ENCODE results near the gene MOV10L1. TPM values are rescaled to one million over a fixed set of nuclear protein-coding genes. Genes with fewer than 3 reads are reported as not detected.
"Not testable (repeated sequence)": the region's sequence is repeated elsewhere in the genome, so short reads cannot be mapped to it uniquely, and the experiment has no call there.

Gene MOV10L1
- total RNA-seq, 1 experiment from 2014 or later = not detected

- DNase-seq (ENCODE audit: low spot score) = no peak
Observed at GRCh38 chr22:50202130-50202666, 112.4 kb downstream of the MOV10L1 start.

- no peak for DNase-seq (ENCODE audit: low spot score)
Observed at GRCh38 chr22:50203288-50203687, 113.5 kb downstream of the MOV10L1 start.

GRCh38 chr22:50204571-50204970 is 114.8 kb downstream of the MOV10L1 start:
- no peak for DNase-seq (ENCODE audit: low spot score)

GRCh38 chr22:50204998-50205397 is 115.2 kb downstream of the MOV10L1 start:
- not testable (repeated sequence) for DNase-seq (ENCODE audit: low spot score)

- no peak for DNase-seq (ENCODE audit: low spot score)
Observed at GRCh38 chr22:50205781-50206569, 116.2 kb downstream of the MOV10L1 start.

- DNase-seq (ENCODE audit: low spot score) = peak; percentile 4
Observed at GRCh38 chr22:50206599-50206998, 116.8 kb downstream of the MOV10L1 start.

- DNase-seq (ENCODE audit: low spot score) = no peak
Observed at GRCh38 chr22:50207383-50208140, 117.8 kb downstream of the MOV10L1 start.

- no peak for DNase-seq (ENCODE audit: low spot score)
Observed at GRCh38 chr22:50208430-50208938, 118.7 kb downstream of the MOV10L1 start.

- no peak for DNase-seq (ENCODE audit: low spot score)
Observed at GRCh38 chr22:50208939-50209892, 119.4 kb downstream of the MOV10L1 start.

GRCh38 chr22:50209893-50210292 is 120.1 kb downstream of the MOV10L1 start:
- peak; percentile 71 for DNase-seq (ENCODE audit: low spot score)

- no peak for DNase-seq (ENCODE audit: low spot score)
Observed at GRCh38 chr22:50210378-50211139, 120.8 kb downstream of the MOV10L1 start.

GRCh38 chr22:50211147-50211546 is 121.3 kb downstream of the MOV10L1 start:
- no peak for DNase-seq (ENCODE audit: low spot score)

Other genes starting within 250 kb of the MOV10L1 start
- gene ZBED4, start 236.2 kb upstream of the MOV10L1 start, total RNA-seq (2014; rRNA removed; shearing (Covaris generic)) = 10.6 and 15.3 TPM in 2 replicates
- 17.9 and 27.1 TPM in 2 replicates for gene ALG12, start 171.6 kb upstream of the MOV10L1 start, total RNA-seq (2014; rRNA removed; shearing (Covaris generic))
- gene CRELD2, start 171.4 kb upstream of the MOV10L1 start, total RNA-seq (2014; rRNA removed; shearing (Covaris generic)) = 70.4 and 75.0 TPM in 2 replicates
- gene PIM3, start 129.2 kb upstream of the MOV10L1 start, total RNA-seq (2014; rRNA removed; shearing (Covaris generic)) = 161 and 183 TPM in 2 replicates
- 0.03 and 0.13 TPM in 2 replicates for gene IL17REL, start 77.2 kb upstream of the MOV10L1 start, total RNA-seq (2014; rRNA removed; shearing (Covaris generic))
- gene TTLL8, start 31.7 kb upstream of the MOV10L1 start, total RNA-seq (2014; rRNA removed; shearing (Covaris generic)) = not detected in 2 replicates
- gene MLC1, start 4.6 kb upstream of the MOV10L1 start, total RNA-seq (2014; rRNA removed; shearing (Covaris generic)) = not detected in 2 replicates
- 1.1 and 1.4 TPM in 2 replicates for gene PANX2, start 80.7 kb downstream of the MOV10L1 start, total RNA-seq (2014; rRNA removed; shearing (Covaris generic))
- gene TRABD, start 95.9 kb downstream of the MOV10L1 start, total RNA-seq (2014; rRNA removed; shearing (Covaris generic)) = 75.2 and 82.3 TPM in 2 replicates
- gene SELENOO, start 111.0 kb downstream of the MOV10L1 start, total RNA-seq (2014; rRNA removed; shearing (Covaris generic)) = 65.3 and 79.4 TPM in 2 replicates
- gene TUBGCP6, start 155.0 kb downstream of the MOV10L1 start, total RNA-seq (2014; rRNA removed; shearing (Covaris generic)) = 30.8 and 32.2 TPM in 2 replicates
- gene HDAC10, start 161.3 kb downstream of the MOV10L1 start, total RNA-seq (2014; rRNA removed; shearing (Covaris generic)) = 62.6 and 63.3 TPM in 2 replicates
- gene MAPK12, start 171.7 kb downstream of the MOV10L1 start, total RNA-seq (2014; rRNA removed; shearing (Covaris generic)) = 6.6 and 6.7 TPM in 2 replicates
- 1.6 and 2.2 TPM in 2 replicates for gene MAPK11, start 180.4 kb downstream of the MOV10L1 start, total RNA-seq (2014; rRNA removed; shearing (Covaris generic))
- gene PLXNB2, start 217.6 kb downstream of the MOV10L1 start, total RNA-seq (2014; rRNA removed; shearing (Covaris generic)) = 247 and 252 TPM in 2 replicates
- 4.5 and 5.2 TPM in 2 replicates for gene DENND6B, start 237.0 kb downstream of the MOV10L1 start, total RNA-seq (2014; rRNA removed; shearing (Covaris generic))

Data from HT-29 (cell line).